ENCODE results near the gene CD5L.

CD5L gene

GRCh38 chr1:157862114-157863070, 20.8 kb upstream of the CD5L start:
- TF ChIP-seq CTCF (IDR thresholded peaks at IDR 0.05; ENCODE audit: low read length, missing control alignments), result no peak
- DNase-seq (ENCODE audit: low read depth), result no peak
- no peak overlapping the region for H3K4me3 ChIP-seq (replicated peaks; ENCODE audit: low read depth, low read length)

DNA sequence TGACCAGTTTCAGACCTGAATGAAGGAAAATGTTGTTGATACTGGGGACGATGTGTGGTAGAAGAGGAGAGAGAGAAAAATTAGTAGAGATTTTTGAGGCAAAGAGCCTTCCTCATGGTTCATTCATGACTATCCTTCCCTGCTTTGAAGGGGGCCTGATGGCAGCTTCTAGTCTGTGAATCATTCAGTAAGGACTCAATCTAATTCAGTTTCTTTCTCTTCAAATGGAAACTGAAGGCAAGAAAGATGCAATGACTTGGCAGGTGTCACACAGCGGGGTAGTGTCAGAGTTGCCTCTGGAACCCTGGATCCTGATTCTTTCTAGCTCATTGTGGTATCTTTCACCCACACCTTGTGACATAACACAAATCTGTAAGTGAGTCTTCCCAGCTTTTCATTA, 14.9 kb upstream of the CD5L start:
- DNase-seq (ENCODE audit: low read depth), result no peak
- H3K4me3 ChIP-seq (replicated peaks; ENCODE audit: low read depth, low read length), result no peak overlapping the region
- TF ChIP-seq CTCF (IDR thresholded peaks at IDR 0.05; ENCODE audit: low read length, missing control alignments), result no peak

GRCh38 chr1:157852476-157852875, 10.9 kb upstream of the CD5L start:
- H3K4me3 ChIP-seq (replicated peaks; ENCODE audit: low read depth, low read length), result no peak overlapping the region
- no peak for DNase-seq (ENCODE audit: low read depth)
- no peak for TF ChIP-seq CTCF (IDR thresholded peaks at IDR 0.05; ENCODE audit: low read length, missing control alignments)

GRCh38 chr1:157849229-157849875, 7.7 kb upstream of the CD5L start:
- TF ChIP-seq CTCF (IDR thresholded peaks at IDR 0.05; ENCODE audit: low read length, missing control alignments), result no peak
- no peak overlapping the region for H3K4me3 ChIP-seq (replicated peaks; ENCODE audit: low read depth, low read length)
- no peak for DNase-seq (ENCODE audit: low read depth)

GRCh38 chr1:157844089-157844830, 2.7 kb upstream of the CD5L start:
- TF ChIP-seq CTCF (IDR thresholded peaks at IDR 0.05; ENCODE audit: low read length, missing control alignments), result no peak
- DNase-seq (ENCODE audit: low read depth), result no peak
- no peak overlapping the region for H3K4me3 ChIP-seq (replicated peaks; ENCODE audit: low read depth, low read length)

- no peak overlapping the region for H3K4me3 ChIP-seq (replicated peaks; ENCODE audit: low read depth, low read length)
- no peak for DNase-seq (ENCODE audit: low read depth)
- TF ChIP-seq CTCF (IDR thresholded peaks at IDR 0.05; ENCODE audit: low read length, missing control alignments), result no peak
Measured at GRCh38 chr1:157842939-157843338, 1.3 kb upstream of the CD5L start.

Data from fibroblast of pulmonary artery (primary cell).